IPS DF 6.9 (cell line): ENCODE results near the gene PTTG1IP.

ENCODE experiments used
- DNase-seq: peaks from one replicate; pipeline ENCODE4 v3.0.0-alpha.2; 2013; ENCODE audit warnings: low read depth, low spot score
- H3K27ac ChIP-seq: one replicate; pipeline ENCODE4 v1.5.1; 2013; ENCODE audit warnings: low read length, control low read depth
- H3K27me3 ChIP-seq: 2 replicates; pipeline ENCODE4 v1.6.1; 2013; ENCODE audit warnings: mild to moderate bottlenecking, low read length; ENCODE audit not compliant: control insufficient read depth, insufficient read depth
- H3K36me3 ChIP-seq: 2 replicates; pipeline ENCODE4 v1.6.1; 2013; ENCODE audit warnings: low read length; ENCODE audit not compliant: control insufficient read depth, insufficient read depth
- H3K4me1 ChIP-seq: 2 replicates; pipeline ENCODE4 v1.6.1; 2013; ENCODE audit warnings: low read length; ENCODE audit not compliant: control insufficient read depth, insufficient read depth
- H3K4me3 ChIP-seq: 2 replicates; pipeline ENCODE4 v1.5.1; 2013; ENCODE audit warnings: mild to moderate bottlenecking, low read length
- H3K9me3 ChIP-seq: 2 replicates; pipeline ENCODE4 v1.6.1; 2013; ENCODE audit warnings: low read length, inconsistent platforms; ENCODE audit not compliant: control insufficient read depth, insufficient read depth
- WGBS: extraction: QIAGEN DNeasy Blood & Tissue Kit; methylation state at CpG from one replicate; pipeline ENCODE4 v1.1.7; 2013; ENCODE audit warnings: mixed read lengths, missing lambda C conversion rate; ENCODE audit not compliant: insufficient read length, insufficient coverage; 5-methylcytosine and 5-hydroxymethylcytosine counted together

PTTG1IP gene

GRCh38 chr21:44907966-44908895, 34.7 kb upstream of the PTTG1IP start:
- no CpG with 5 or more reads among the region's 25 CpGs for WGBS
- H3K27ac ChIP-seq: no peak overlapping the region
- H3K4me1 ChIP-seq: no peaks in the 10 kb centered on the region; the same call in 1 of the 2 replicates
- no peak overlapping the region for H3K4me3 ChIP-seq
- no peaks in the 10 kb centered on the region for H3K9me3 ChIP-seq
- H3K36me3 ChIP-seq: peaks cover 4% of the 10 kb centered on the region; the same call in 1 of the 2 replicates
- H3K27me3 ChIP-seq: no peaks in the 10 kb centered on the region
- no peak for DNase-seq

GRCh38 chr21:44907225-44907965, 33.9 kb upstream of the PTTG1IP start:
- no peaks in the 10 kb centered on the region for H3K9me3 ChIP-seq
- WGBS: no CpG with 5 or more reads among the region's 16 CpGs
- no peak overlapping the region for H3K27ac ChIP-seq
- no peak for DNase-seq
- H3K27me3 ChIP-seq: no peaks in the 10 kb centered on the region
- no peak overlapping the region for H3K4me3 ChIP-seq
- no peaks in the 10 kb centered on the region; the same call in 1 of the 2 replicates for H3K4me1 ChIP-seq
- H3K36me3 ChIP-seq: peaks cover 4% of the 10 kb centered on the region; the same call in 1 of the 2 replicates

GRCh38 chr21:44905728-44906090, 32.2 kb upstream of the PTTG1IP start:
- Histone ChIP-seq H3K36me3 (peaks cover 4% of the 10 kb centered on the region; the same call in 1 of the 2 replicates), H3K4me1 (no peaks in the 10 kb centered on the region; the same call in 1 of the 2 replicates), H3K27me3 (no peaks in the 10 kb centered on the region), H3K4me3 (no peak overlapping the region), H3K9me3 (no peaks in the 10 kb centered on the region), H3K27ac (no peak overlapping the region)
- WGBS: no CpG with 5 or more reads among the region's 7 CpGs
- DNase-seq: no peak

GRCh38 chr21:44905016-44905727, 31.7 kb upstream of the PTTG1IP start:
- peaks cover 4% of the 10 kb centered on the region; the same call in 1 of the 2 replicates for H3K36me3 ChIP-seq
- H3K4me1 ChIP-seq: no peaks in the 10 kb centered on the region; the same call in 1 of the 2 replicates
- no CpG with 5 or more reads among the region's 22 CpGs for WGBS
- H3K27me3 ChIP-seq: no peaks in the 10 kb centered on the region
- H3K9me3 ChIP-seq: no peaks in the 10 kb centered on the region
- no peak overlapping the region for H3K27ac ChIP-seq
- no peak overlapping the region for H3K4me3 ChIP-seq
- DNase-seq: no peak

GRCh38 chr21:44904141-44904923, 30.8 kb upstream of the PTTG1IP start:
- Histone ChIP-seq H3K27me3 (no peaks in the 10 kb centered on the region), H3K27ac (no peak overlapping the region), H3K9me3 (no peaks in the 10 kb centered on the region), H3K36me3 (peaks cover 4% of the 10 kb centered on the region; the same call in 1 of the 2 replicates), H3K4me1 (no peaks in the 10 kb centered on the region; the same call in 1 of the 2 replicates), H3K4me3 (no peak overlapping the region)
- no peak for DNase-seq
- WGBS: 100% methylated on average over 8 of the region's 14 CpGs

- no peak for DNase-seq
- Histone ChIP-seq H3K27ac (no peak overlapping the region), H3K9me3 (no peaks in the 10 kb centered on the region), H3K27me3 (no peaks in the 10 kb centered on the region), H3K4me1 (no peaks in the 10 kb centered on the region; the same call in 1 of the 2 replicates), H3K4me3 (no peak overlapping the region), H3K36me3 (peaks cover 4% of the 10 kb centered on the region; the same call in 1 of the 2 replicates)
- WGBS: no CpG with 5 or more reads among the region's 22 CpGs
Measured at GRCh38 chr21:44903689-44904088, 30.2 kb upstream of the PTTG1IP start.

- H3K4me3 ChIP-seq: no peak overlapping the region
- WGBS: no CpG with 5 or more reads among the region's 18 CpGs
- H3K9me3 ChIP-seq: no peaks in the 10 kb centered on the region
- H3K36me3 ChIP-seq: peaks cover 4% of the 10 kb centered on the region; the same call in 1 of the 2 replicates
- no peaks in the 10 kb centered on the region; the same call in 1 of the 2 replicates for H3K4me1 ChIP-seq
- no peaks in the 10 kb centered on the region for H3K27me3 ChIP-seq
- H3K27ac ChIP-seq: no peak overlapping the region
- no peak for DNase-seq
Measured at GRCh38 chr21:44903050-44903685, 29.7 kb upstream of the PTTG1IP start.

GRCh38 chr21:44902268-44903049, 29.0 kb upstream of the PTTG1IP start:
- H3K27me3 ChIP-seq: no peaks in the 10 kb centered on the region
- no CpG with 5 or more reads among the region's 30 CpGs for WGBS
- DNase-seq: no peak
- H3K4me3 ChIP-seq: no peak overlapping the region
- H3K9me3 ChIP-seq: no peaks in the 10 kb centered on the region
- peaks cover 4% of the 10 kb centered on the region; the same call in 1 of the 2 replicates for H3K36me3 ChIP-seq
- no peak overlapping the region for H3K27ac ChIP-seq
- H3K4me1 ChIP-seq: no peaks in the 10 kb centered on the region; the same call in 1 of the 2 replicates
